Hematopoietic multipotent progenitor cell treated with erythropoietin and hydrocortisone succinate and interleukin-3 and kit ligand, for 17 days (in vitro differentiated cells): ENCODE measurements around the gene RGL3.
"Not testable (repeated sequence)": the region's sequence is repeated elsewhere in the genome, so short reads cannot be mapped to it uniquely, and the experiment has no call there.

Experiments used
- DNase-seq: peaks from one replicate; pipeline ENCODE4 v3.0.0-alpha.2; 2015; ENCODE audit warnings: low spot score

Gene RGL3

GRCh38 chr19:11450570-11451326 lies 31.6 kb upstream of the RGL3 start:
- DNase-seq = no peak

DNA sequence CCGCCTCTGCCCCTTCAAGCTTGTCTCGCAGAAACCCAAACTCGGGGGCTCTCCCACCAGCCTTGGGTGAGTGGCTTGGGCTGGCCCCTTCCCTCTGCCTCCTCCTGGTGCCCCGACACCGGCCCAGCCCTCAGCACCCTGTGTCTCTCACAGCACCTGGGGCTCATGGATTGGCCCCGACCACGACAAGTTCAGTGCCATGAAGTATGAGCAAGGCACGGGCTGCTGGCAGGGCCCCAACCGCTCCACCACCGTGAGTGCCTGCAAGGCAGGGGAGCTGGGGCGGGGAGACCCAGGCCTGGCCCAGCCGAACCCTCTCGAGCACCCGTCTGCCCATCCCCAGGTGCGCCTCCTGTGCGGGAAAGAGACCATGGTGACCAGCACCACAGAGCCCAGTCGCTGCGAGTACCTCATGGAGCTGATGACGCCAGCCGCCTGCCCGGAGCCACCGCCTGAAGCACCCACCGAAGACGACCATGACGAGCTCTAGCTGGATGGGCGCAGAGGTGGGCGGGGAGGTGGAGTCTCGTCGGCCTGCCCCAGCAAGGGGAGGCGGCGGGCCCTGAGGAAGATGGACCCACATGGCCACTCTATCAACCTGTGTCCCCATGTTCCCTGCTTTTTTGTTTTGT lies 29.9 kb upstream of the RGL3 start:
- DNase-seq = no peak

- DNase-seq = no peak
Observed at GRCh38 chr19:11448410-11448809, 29.3 kb upstream of the RGL3 start.

- no peak for DNase-seq
Observed at GRCh38 chr19:11447347-11448262, 28.5 kb upstream of the RGL3 start.

GRCh38 chr19:11446652-11447301 lies 27.7 kb upstream of the RGL3 start:
- DNase-seq = peak; percentile 70

- no peak for DNase-seq
Observed at GRCh38 chr19:11446271-11446651, 27.1 kb upstream of the RGL3 start.

DNA sequence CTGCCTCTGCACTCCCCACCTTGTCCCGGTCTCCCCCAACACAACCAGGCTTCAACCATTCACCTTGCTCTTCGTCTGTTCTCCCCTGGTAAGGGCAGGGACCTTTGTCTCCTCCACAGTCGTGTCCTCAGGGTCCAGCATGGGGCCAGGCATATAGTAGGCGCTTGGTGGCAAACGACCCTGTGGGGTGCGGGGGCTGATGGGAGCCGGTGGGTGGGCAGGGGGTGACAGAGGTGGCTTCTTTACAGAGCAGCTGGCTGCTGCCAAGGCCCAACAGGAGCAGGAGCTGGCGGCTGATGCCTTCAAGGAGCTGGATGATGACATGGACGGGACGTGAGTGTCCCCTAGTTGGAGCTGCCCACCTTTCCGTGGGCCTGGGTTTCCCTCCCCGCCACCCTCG lies 26.0 kb upstream of the RGL3 start:
- no peak for DNase-seq

GRCh38 chr19:11444059-11444458 lies 24.9 kb upstream of the RGL3 start:
- no peak for DNase-seq

GRCh38 chr19:11437955-11438354 lies 18.8 kb upstream of the RGL3 start:
- no peak for DNase-seq

- DNase-seq = no peak
Observed at GRCh38 chr19:11435833-11436313, 16.8 kb upstream of the RGL3 start.

- DNase-seq = peak; percentile 99
Observed at GRCh38 chr19:11435057-11435832, 16.1 kb upstream of the RGL3 start, which contains the start of the genes ODAD3 and PRKCSH. Gene ODAD3, minus strand, starts transcription at chr19:11435121. Its CDS starts 105 bp downstream, at chr19:11435016. Gene PRKCSH, plus strand, starts transcription at chr19:11435635. Its CDS starts 483 bp downstream, at chr19:11436118.

DNA sequence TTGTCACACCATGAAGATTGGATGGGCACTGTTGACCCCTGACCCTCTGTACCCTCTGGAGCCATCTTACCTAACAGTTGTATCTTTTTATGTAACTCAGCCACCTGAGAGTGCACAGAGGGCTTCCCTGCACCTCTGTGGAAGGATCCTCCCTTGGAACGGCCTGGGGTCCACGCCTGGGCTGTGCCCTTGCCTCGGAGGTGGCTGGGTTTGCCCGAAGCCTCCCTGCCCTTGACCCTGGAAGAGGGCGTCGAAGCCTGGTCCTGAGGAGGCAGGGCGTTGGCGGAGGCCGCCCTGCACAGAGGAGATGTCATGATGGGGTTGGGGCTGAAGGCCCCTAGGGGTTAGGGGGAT lies 15.6 kb upstream of the RGL3 start:
- DNase-seq = no peak

- DNase-seq = not testable (repeated sequence)
Observed at GRCh38 chr19:11433526-11433925, 14.4 kb upstream of the RGL3 start.

- DNase-seq = no peak
Observed at GRCh38 chr19:11426656-11427055, 7.5 kb upstream of the RGL3 start.

DNA sequence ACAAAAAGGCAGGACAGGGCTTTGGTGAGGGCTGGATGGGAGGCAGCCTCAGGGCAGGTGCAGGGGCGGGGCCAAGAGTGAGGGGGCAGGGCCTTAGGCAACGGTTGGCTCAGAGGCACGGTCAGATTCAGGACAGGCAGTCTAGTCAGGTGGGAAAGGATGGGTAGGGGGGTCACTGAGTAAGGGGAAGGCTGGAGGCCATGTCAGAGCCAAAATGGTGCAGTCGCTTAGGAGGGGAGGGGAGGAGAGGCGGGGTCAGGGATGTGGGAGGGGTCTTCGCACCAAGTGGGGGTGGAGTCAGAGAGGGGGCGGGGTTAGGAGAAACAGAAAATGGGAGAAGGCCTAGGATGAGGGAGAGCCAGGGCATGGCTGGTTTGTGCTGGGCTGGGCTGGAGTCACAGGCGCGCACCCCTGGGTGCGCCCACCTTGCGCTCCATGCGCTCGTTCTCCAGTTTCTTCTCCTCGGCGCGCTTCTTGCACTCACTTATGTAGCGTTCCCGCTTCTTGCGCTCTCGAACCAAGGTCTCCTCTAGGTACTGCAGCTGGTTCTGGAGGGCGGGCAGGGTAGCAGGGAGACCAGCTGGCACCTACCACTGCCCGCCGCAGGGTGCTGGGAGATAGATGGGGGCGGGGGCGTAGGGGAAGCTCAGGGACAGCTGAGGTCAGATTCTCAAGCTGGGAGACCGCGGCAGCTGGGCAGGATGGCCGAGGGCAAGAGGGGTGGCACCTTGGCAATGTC lies 6.8 kb upstream of the RGL3 start:
- no peak for DNase-seq

- no peak for DNase-seq
Observed at GRCh38 chr19:11423791-11424181, 4.7 kb upstream of the RGL3 start.

GRCh38 chr19:11423164-11423790 lies 4.2 kb upstream of the RGL3 start:
- DNase-seq = no peak

DNA sequence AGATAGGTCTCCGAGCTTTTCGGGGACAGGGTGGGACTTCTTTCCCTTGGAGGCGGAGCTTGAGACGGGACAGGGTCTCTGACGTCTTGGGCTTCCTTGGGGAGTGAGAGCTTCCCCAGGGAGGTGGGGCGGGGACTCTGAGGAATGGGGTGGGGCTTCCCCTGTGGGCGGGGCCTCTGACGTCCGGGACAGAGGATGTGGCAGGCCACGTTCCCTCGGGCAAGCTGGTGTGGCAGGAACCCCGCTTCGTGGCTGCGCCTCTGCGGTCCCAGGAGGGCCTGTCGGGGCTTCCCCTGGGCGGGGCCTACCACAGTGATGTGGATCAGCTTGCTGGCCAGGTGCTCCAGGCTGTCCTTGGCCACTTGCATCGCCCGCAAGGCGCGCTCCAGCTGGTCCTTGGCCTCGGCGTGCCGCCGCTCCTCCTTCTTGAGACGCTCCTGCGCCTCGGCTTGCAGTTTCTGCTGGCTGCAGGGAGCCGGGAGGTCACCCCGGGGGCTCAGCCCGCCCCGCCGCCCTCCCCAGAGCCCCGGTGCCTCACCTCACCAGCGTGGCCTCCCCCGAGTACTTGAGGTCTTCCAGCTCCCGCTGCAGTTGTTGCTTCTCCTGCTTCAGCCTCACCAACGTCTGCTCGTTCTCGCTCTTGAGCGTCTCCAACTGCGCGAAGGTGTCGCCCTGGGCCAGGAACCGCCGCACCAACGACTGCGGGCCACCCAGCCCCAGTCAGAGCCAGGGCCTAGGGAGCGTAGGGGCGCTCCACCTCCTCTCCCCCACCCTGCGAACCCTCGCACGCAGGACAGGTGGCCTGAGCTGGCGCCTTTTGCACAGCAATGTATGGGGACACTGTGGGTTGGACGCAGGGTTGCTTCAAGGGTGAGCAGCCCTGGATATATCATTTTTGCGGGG lies 3.3 kb upstream of the RGL3 start:
- DNase-seq = no peak
